Stimulated activated CD4-positive, alpha-beta T cell treated with anti-CD3 and anti-CD28 coated beads, TNF-alpha, amount 100 ng/mL, for 24 hours (primary cell): ENCODE data around the gene ULK1.

ENCODE experiments used
- DNase-seq, 3 experiments: peaks; one replicate each; pipeline ENCODE4 v3.0.0-alpha.2; 2020; ENCODE audit warnings: low read depth in 3 of 3

The ULK1 gene

GRCh38 chr12:131892711-131893604 lies 1.5 kb upstream of the ULK1 start:
- no peak for DNase-seq

- no peak for DNase-seq
These were observed 663 bp upstream of the ULK1 start for GRCh38 chr12:131893605-131894312.

GRCh38 chr12:131894981-131895639 lies 688 bp downstream of the ULK1 start:
- no peak for DNase-seq

- peak in 1 of 3 experiments; percentile 5 for DNase-seq
These were observed 1.2 kb downstream of the ULK1 start for GRCh38 chr12:131895640-131896079.

GRCh38 chr12:131896080-131896810 lies 1.8 kb downstream of the ULK1 start:
- DNase-seq = peak; percentile 29 to 68 (median 50)

GRCh38 chr12:131896811-131897270 lies 2.4 kb downstream of the ULK1 start:
- no peak for DNase-seq

DNA sequence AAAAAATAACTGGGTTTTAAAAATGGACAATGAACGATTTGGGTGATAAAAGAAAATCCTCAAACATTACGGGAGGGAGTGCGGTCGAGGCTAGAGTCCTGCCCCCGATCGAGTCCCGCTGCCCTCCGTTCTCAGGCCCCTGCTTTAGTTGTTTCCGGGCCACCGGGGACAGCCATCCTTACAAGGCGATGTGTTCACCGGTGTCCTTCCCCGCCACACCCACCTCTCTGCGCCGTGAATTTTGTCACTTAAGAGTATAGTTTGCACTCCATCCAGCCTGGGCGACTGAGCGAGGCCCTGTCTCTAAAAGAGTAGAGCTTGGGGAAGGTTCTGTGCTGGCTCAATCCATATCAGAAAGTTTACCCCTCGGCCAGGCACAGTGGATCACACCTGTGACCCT lies 2.9 kb downstream of the ULK1 start:
- no peak for DNase-seq

DNA sequence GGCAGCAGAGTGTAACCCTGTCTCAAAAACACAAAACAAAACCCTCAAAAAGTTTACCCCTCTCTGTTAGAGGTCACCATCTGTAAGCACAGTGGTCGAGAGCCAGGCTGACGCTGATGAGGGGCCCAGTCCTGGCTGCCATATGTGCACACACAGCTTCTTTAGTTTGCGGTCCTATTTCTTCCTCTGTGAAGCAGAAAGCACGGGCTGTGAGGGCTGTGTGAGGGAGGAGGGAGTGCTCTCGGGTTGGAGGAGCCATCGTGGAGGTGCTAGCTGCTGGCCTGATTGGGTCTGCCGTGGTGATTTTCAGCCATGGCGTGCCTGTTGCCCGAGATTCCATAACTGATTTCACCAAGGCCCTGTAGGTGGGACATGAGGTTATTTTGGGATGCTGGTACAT lies 3.5 kb downstream of the ULK1 start:
- no peak for DNase-seq

- no peak for DNase-seq
These were observed 6.0 kb downstream of the ULK1 start for GRCh38 chr12:131900397-131900796.

DNA sequence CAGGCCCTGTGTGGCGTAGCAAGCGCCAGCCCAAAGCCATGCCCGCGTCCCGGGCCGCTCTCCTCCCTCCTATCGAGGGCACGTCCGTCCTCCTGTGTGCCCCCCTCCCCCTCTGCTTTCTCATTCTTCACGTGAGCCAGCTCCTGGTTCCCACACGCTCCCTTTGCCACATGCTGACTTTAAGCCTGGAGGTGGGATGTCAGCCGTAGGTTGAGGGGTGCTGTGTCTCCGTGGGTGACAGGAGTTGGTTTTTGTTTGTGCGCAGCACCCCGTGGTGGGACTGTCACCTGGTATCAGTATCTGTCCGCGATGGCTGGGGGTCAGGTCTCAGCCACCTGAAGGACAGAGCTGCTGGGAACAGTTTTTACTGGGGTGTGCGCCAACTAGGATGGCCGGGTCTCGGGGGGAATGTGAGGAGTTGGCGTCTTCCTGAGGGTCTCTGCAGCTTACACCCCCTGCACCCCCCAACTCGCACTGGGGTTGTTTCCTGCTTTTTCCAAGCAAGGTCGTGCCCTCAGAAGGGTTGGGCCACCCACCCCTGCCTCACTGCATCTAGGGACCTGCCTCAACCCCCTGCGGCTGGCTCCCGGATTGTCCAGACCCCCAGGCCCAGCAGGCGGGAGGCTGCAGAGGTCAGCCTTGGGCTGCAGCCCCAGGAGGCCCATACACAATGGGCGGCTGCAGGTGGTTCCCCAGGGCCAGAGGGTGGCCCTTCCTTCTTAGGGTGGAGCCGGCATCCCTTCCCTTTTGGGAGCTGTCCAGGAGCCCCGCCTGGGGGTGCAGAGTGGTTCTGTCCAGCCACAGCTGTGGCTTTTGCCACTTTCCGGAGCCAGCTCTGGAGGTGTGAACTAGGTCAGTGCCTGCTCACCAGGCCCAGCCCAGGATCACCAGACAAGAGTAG lies 7.3 kb downstream of the ULK1 start:
- DNase-seq = no peak

DNA sequence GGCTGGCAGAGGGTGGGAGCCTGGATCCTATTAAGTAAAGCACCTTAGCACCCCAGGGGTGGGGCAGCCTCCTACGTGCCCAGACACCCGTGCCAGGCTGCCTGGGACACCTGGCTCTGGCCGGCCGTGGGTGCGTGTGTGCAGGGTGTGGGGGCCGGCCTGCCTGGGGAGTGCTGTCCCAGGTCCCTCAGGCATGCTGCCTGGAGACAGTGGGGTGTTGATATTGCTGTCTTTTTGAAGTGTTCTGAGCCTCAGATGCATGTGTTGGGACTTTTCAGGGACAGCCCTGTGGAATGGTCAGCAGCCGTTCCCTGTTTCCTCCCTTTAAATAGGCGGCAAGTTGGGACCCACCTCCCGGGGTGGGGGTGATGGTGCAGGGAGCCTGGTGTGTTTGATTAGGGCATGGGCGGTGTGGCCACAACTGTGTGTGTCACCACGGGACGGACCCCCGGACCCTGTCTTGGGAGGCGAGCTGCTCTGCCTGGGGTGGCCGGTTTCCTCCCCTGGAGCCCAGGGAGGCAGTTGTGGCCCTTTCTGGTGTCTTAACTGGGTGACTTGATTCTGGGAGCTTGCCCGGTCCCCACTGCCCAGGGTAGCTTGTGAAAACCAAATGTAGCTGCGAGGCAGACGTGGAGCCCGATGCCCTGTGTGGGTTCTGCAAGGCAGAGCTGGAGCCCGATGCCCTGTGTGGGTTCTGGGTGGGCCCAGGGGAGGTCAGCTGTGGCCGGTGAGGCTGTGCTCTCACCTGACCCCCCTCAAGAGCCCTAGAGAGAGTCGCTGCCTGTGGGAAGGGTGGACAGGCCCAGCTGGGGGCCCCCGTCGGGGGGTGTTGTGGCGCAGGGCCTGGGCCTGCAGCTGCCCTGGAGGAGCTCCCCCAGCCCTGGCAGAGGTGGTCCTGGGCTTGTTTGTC lies 8.2 kb downstream of the ULK1 start:
- no peak for DNase-seq

GRCh38 chr12:131903270-131904255 lies 9.1 kb downstream of the ULK1 start:
- DNase-seq = no peak

- no peak for DNase-seq
These were observed 9.9 kb downstream of the ULK1 start for GRCh38 chr12:131904346-131904745.

GRCh38 chr12:131905081-131905629 lies 10.7 kb downstream of the ULK1 start:
- no peak for DNase-seq

GRCh38 chr12:131905630-131906091 lies 11.2 kb downstream of the ULK1 start:
- DNase-seq = no peak

DNA sequence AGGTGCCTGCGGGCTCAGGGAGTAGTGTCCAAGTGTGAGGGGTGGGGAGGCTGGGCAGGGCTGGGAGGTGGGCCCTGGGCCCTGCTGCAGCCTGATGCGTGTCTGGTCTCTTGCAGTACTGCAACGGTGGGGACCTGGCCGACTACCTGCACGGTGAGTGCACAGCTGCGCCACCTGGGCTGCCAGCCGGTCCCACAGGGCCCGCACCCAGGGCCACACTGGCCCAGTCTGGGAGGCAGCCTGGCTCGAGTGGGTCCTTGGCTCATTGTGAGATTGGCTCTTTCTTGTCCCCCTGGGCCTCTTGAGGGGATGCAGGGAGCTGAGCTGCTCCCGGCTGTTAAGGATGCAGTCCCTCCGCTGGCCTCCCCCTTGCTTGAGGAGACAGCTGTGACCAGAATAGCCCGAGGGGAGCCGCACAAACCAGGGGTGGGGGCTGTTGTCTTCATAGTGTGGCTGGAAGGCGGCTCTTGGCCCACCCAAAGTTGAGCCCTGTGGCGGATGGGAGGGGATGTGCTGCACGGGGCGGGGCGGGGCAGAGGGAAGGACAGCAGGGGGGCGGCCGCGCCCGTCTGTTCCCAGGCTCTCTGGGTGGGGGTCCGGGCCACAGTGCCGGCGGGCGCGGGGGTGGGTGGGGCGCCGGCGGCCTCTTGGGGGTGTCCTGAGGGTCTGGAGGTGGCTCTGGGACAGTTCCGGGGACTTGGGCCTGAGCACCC lies 13.1 kb downstream of the ULK1 start:
- no peak for DNase-seq
